ENCODE results near the gene ADGRD1. TPM values are rescaled to one million over a fixed set of nuclear protein-coding genes. Genes with fewer than 3 reads are reported as not detected.

The ADGRD1 gene
- total RNA-seq, 1 experiment from 2014 or later: not detected

GRCh38 chr12:131090274-131091210 lies 136.8 kb downstream of the ADGRD1 start:
- DNase-seq (ENCODE audit: low read depth): no peak

- DNase-seq (ENCODE audit: low read depth): no peak
These were observed 137.8 kb downstream of the ADGRD1 start for GRCh38 chr12:131091413-131091975.

- no peak for DNase-seq (ENCODE audit: low read depth)
These were observed 138.4 kb downstream of the ADGRD1 start for GRCh38 chr12:131091976-131092691.

GRCh38 chr12:131092901-131093603 lies 139.3 kb downstream of the ADGRD1 start:
- DNase-seq (ENCODE audit: low read depth): no peak

GRCh38 chr12:131093604-131093955 lies 139.9 kb downstream of the ADGRD1 start:
- no peak for DNase-seq (ENCODE audit: low read depth)

- no peak for DNase-seq (ENCODE audit: low read depth)
These were observed 140.5 kb downstream of the ADGRD1 start for GRCh38 chr12:131093971-131094830.

- DNase-seq (ENCODE audit: low read depth): no peak
These were observed 141.4 kb downstream of the ADGRD1 start for GRCh38 chr12:131094831-131095805.

GRCh38 chr12:131095826-131096680 lies 142.3 kb downstream of the ADGRD1 start:
- no peak for DNase-seq (ENCODE audit: low read depth)

- no peak for DNase-seq (ENCODE audit: low read depth)
These were observed 143.0 kb downstream of the ADGRD1 start for GRCh38 chr12:131096681-131097181.

- no peak for DNase-seq (ENCODE audit: low read depth)
These were observed 143.8 kb downstream of the ADGRD1 start for GRCh38 chr12:131097202-131098177.

GRCh38 chr12:131098178-131098981 lies 144.7 kb downstream of the ADGRD1 start:
- no peak for DNase-seq (ENCODE audit: low read depth)

- no peak for DNase-seq (ENCODE audit: low read depth)
These were observed 146.4 kb downstream of the ADGRD1 start for GRCh38 chr12:131100031-131100674.

- DNase-seq (ENCODE audit: low read depth): no peak
These were observed 147.3 kb downstream of the ADGRD1 start for GRCh38 chr12:131101006-131101405.

GRCh38 chr12:131101703-131102492 lies 148.2 kb downstream of the ADGRD1 start:
- no peak for DNase-seq (ENCODE audit: low read depth)

- DNase-seq (ENCODE audit: low read depth): no peak
These were observed 148.8 kb downstream of the ADGRD1 start for GRCh38 chr12:131102493-131102931.

All from LHCN-M2 (cell line).